Tongue (tissue), 2 donors: ENCODE data around the gene SGMS2. TPM values are rescaled to one million over a fixed set of nuclear protein-coding genes. Genes with fewer than 3 reads are reported as not detected.
A peak's percentile ranks its signal among the peaks of the same experiment; 100 is the strongest.

ENCODE experiments used
- DNase-seq: peaks from one replicate; pipeline ENCODE4 v3.0.0-alpha.2; 2015
- total RNA-seq: library from RNA; depleted of rRNA; stranded (reverse); fragments of >200 nt; gene quantifications from one replicate; pipeline ENCODE4 v1.2.3, GENCODE V29; 2014

Gene SGMS2
- total RNA-seq: 35.3 TPM

DNA sequence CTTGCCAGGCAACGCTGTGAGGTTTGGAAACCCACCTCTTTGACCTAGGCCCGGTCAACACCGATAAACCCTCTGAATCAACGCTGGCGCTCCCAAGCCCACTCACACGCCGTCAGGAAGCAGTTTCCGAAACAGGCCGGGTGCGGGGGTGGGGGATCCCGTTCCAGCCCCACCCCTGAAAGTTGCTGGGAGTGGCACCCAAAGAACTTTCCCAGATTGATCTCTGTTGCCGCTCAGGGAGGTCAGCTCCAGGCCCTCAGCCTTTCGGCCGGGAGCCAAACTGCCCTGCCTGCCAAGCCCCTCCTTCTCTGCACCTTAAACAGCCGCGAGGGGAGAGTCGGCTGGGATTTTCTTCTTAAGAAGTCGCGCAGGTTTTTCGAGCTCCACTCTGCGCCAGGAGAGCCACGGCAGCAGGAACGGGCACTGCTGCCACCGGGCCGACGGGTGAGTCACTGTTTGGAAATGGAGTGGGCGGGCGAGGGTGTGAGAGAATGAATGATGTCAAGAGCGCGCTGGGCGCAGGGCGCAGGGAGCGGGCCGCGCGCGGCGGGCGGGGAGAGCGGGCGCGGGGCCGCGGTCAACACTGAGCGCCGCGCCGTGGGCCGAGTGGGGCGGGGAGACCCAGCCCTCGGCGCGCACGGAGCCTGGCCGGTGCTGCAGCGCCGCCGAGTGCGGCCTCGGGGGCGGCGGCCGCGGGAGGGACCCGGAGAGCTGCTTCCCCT, at the start of gene SGMS2:
TSS of gene SGMS2 (plus strand) at position 583 of the 722 bp plus-strand sequence. CDS start 70,622 bp downstream, outside the sequence.
- peak; percentile 87 for DNase-seq

DNA sequence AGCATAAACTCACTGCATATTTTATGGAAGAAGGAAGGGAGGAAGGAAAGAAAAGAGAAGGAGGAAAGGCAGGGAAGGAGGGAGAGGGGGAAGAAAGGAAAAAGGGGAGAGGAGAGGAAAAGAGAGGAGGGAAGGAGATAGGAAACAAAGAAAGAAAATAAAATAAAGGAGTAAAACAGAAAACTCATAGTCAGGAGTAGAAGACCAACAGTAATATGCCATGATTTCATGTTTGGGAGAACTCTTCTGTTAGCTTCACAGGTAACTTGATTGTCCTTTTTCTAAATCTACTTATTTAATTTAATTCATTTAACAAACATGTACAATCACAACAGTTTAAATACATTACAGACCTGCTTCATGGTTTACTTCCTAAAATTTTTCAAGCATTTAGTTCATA, 46.8 kb upstream of the SGMS2 start:
- no peak for DNase-seq

DNA sequence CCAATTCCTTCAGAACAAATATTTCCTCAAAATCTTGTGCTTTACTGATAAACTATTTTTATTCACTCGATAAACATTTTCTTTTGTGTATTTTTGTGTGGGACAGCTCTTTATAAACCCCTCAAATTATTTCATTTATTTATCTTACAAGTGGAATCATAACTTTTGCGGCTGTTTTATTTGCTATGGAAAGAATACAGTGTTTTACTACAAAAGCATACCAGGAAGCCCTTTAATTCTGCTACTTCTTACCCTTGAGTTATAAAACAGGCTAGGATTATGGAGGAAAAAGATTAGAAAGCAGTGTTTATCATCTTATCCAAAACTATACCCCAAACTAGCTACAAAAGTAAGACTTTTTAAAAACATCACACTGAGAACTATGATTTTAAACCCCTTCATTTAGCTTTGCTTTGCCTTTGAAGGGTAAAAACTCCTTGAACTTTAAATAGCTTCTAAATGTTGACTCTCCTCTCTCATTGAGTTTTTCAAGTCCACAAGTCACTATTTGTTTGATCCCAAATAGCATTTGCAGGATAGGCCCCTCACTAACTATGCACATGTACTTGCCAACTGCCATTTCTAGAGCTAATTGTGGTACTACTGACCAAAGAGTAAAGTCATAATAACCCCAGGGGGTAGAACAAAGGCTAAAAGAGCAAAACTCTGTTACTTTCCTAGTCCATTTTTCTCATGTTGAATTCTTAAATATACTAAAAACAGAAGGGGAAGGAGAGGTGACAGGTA, 45.8 kb upstream of the SGMS2 start:
- DNase-seq: no peak

DNA sequence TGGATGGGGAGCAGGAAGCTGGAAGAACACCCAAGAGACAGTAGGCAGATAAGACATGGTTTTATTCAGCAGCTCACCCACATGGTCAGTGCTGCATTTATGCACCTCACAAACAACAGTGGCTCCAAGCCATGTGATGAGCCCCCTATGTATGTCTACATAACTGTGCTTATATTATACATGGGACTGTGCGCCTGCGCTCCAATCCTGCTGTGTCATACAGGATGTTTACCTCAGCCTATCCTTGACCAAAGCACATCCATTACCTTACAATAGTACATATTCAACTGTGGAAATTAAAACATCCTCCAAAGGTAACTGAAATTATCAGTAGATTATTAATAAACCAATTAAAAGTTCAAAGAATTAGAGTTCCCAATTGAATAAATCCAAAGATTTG, 44.1 kb upstream of the SGMS2 start:
- no peak for DNase-seq

DNA sequence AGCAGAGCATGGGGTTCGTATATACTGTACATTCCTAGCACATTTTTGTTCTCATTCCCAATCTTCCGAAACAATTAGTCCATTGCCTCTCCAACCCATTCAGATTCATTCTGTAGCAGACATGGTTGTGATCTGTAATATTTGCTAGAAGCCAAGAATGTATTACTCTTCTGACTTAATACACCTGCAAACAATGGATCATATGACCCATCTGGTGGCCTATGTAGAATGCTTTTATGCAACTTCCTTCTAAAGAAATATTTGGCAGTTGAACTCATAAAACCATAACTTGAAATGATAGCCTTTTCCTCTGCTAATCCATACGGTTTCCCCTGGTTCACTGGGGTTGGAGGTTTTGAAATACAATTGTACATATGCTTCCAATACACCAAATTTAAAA, 32.8 kb upstream of the SGMS2 start:
- no peak for DNase-seq

DNA sequence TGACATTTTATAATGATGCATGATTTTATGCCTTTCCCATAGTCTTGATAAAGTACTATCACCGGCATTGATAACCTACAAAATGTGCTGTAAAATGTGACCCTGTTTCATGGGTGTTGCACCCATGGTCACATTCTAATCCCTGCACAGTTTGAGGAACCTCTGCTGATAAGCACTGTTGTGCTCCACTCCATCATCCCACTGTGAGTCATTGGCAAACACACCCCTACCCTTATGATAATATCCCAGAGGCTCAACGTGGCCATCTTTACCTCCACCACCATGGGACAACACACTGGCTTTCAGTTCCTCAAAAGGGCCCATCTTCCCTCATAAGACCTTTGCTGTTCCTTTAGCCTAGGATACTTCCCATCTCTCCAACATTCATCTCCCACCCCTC, 32.0 kb upstream of the SGMS2 start:
- no peak for DNase-seq

DNA sequence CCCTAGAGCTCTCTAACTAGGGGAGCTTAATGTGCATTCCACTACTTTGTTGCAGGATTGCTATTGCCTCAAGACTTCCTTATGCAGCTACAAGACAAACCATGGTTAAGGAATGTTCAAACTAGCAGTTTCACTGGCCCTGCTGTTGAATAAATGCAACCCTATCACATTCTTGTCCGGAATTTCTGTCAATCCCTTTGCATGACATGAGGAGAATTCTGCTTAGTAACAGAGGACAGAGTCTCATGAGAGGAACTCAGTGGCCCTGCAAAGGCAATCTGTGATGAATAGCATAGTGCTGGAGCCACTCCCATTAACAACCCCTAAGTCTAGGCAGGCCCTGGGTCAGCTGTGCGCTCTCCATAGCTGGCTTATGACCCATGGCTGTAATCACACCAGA, 30.7 kb upstream of the SGMS2 start:
- DNase-seq: no peak

DNA sequence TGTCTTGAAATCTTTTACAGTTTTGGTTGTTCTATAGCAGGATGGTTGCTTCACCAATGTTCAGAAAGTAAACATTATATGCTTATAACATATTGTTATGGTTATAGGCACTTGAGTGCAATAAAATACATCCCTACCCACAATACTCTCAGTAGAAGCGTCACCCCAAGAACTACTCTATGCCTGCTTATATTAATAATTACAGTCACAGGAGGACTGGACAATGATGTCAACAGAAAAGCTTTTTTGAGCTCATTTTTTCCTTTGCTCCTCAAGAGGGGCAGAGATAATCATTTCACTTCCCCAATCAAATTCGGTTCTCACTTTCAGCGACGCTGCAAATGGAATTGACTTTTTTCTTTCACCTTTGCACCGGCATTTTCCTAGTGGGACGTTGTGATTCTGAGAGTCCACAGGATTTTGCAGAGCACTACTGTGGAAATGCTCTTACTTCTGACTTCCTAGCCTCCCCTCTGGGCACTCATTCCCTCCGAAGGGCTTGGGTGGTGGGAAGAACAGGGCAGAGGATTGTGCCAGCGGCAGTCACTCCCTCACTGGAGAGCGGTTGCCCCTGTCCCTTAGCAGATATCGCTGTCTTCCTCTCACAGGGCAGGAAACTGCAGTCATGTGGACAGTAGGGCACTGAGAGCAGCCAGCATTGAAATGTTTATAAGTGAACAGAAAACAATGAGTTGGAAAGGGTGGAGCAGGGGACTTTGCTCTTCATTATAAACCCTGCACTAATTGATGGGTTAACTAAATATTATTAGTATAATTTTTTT, 24.9 kb upstream of the SGMS2 start:
- no peak for DNase-seq

DNA sequence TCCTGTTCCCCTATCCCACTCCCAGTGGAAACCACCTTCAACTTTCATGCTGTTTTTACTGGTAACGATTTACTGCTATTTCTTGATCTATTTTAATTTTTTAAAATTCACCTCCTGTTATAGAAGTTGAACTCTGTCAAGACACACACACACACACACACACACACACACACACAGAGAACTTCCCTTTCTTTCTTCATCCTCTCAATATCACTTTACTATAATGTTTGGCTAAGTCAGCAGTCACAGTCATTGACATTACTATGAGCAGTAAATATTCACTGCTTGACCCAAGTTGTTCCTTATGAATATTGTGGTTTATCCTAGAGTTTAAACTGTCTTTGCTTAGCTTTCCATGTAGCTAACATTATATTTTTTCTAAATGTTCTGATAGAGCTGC, 24.0 kb upstream of the SGMS2 start:
- no peak for DNase-seq

DNA sequence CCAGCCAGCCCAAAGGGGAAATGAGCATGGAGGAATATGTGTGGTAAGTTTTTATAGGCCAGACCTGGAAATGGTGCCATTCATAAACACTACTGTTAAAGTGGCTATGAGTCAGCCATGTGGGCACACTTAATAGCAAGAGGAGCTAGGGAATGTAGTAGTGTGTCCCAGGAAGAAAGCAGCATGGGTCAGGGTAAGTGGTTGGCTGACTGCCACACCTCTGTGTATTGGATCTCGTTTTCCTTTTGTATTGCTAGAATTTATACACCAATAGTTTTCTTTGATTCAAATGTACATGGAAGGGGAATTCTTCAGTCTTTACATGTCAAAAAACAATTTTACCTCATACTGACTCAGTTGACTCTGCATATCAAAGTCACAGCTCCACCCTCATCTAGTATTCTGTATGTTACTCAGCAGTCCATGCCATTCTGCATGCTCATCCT, 22.9 kb upstream of the SGMS2 start:
- no peak for DNase-seq

DNA sequence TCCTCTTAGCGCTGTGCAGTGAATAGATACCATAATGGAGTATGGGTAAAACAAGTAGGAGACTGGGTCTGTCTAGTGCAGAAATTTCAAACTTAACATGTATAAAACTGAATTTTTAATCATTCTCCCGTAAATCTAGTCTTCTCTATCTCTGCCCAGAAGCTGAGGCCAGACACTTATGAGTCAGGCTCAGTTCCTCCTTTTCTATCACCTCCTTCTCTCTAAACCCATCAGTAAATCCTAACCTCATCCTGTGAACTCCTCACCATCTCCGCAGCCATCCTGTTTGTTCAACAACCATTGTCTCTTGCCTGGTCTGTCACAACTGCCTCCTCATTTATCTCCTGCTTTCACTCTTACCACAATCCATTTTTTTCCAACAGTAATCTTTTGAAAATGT, 19.8 kb upstream of the SGMS2 start:
- DNase-seq: no peak

DNA sequence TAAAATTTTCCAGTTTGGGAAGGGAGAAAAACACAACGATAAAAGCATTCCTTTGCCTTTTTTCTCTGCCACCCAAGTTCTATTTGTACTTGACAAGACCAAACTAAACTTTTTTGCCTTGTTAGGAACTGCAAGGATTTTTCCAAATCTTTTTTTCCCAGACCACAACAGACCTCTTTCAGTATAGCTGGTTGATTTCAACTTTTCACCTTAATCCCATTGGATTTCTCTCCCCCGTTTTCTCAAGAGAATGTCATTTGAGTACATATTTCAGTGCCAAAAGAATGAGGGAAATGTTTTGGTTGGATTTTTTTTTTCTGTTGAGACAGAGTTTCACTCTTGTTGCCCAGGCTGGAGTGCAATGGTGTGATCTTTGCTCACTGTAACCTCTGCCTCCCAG, 18.5 kb upstream of the SGMS2 start:
- DNase-seq: no peak

DNA sequence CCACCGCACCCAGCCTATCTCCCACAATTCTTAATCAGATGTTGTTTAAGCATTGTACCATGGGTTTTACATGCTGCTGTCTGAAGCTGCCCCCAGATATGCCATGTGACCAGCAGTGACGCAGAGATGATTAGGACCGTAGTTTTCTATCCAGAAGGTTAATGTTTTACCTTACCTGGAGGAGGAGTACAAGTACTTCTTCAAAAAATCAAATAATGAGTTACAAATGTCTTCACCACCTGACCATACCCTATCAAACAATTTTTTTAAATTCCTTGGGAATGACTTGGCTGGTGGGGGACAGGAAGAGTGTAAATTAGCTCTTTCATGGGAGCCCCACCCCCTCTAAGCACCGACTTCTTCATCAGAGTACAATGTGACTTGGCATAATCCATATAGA, 16.2 kb upstream of the SGMS2 start:
- no peak for DNase-seq

DNA sequence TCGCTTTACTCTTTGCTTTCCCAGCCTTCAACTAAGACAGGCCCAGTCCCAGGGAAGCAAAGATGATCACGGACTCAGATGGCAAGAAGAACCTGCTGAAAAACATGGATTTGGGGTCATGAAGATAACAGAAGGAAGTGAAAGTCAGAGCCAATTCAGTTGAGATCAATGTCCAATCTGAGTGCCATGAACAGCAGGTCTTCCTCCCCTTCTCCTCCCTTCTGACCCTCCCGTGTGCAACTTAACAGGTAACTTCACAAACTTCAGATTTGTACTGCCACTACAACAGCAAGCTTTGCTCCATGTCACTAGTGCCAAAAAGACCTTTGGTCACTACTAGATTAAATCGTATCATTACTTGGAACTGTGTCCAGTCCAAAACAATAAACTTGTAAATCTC, 15.5 kb upstream of the SGMS2 start:
- no peak for DNase-seq

DNA sequence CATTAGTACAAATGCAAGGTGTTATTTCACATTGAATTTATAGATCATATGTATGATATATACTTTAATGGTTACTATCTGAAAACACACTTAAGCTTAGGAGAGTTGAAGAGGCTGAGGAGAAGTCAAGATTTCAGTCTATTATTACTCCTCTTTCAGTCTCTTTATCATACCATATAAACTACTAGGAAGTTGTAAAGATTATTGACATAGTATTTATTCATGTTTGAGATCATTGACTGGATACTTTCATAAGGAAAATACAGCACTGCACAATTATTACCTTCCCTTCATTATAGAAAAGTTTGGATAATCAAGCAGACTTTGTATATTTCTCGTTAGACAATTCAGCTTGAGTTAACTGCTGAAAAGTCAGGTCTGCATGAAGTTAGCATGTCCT, 10.0 kb upstream of the SGMS2 start:
- DNase-seq: no peak

DNA sequence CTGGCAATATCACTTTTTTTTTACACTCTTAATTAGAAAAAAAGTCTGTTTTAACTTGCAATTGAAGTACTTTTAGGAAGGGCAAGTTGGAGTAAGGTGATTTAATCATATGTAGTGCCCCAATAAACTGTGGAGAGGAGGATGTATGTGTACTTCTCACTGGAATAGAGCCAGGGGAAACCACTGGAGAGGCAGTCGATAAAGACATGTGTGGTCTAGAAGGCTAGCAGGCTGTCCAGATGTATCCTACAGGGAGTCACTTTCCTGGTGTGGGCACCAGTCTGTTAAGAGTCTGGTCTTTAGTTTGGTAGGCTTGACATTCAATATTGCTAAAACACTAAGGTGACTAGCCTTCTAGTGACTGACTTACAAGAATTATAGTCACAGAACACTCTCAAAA, 9.6 kb upstream of the SGMS2 start:
- DNase-seq: no peak

DNA sequence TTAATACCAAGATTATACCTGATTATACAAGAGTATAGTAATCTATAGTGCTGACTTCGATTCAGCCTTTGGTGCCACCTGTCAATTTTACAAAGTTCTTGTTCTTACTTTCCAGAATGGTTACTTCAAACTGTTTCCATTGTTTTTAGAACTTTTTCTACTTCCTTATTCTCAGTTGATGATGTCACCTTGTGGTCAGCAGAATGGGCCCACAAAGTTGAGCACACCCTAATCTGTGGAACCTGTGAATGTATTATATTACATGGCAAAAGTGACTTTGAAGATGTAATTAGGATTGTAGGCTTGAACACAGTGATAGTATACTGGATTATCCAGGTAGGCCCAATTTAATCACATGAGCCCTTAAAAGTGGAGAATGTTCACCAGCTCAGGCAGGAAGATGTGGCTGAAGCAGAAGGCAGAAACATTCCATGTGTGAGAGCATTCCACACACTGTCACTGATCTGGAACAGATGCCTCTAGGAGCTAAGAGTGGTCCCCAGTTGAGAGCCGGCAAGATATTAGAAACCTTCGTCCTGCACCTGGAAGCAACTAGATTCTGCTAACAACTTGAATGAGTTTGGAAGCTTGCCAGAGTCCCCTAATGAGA, 6.3 kb upstream of the SGMS2 start:
- DNase-seq: no peak

DNA sequence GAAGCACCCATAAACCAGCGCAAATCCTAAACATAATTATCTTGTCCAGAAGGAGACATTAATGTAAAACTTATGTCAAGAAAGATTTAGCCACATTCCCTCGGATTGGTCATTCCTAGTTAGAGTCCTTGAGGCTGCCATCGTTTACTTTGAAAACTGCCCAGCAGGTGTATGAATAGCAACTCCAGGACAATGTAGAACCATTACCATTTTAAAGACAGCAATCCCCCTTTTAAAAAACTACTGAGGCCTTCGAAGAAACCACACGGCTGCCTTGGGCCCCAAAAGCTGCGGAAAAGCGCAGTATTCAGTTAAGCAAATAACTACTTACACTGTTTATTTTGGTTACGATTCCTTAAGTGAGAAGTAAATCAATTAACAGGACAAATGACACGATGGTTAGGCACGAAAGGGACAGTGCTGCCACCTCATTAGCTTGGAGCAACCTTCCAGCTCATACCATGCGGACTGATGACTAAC, 822 bp upstream of the SGMS2 start:
- DNase-seq: no peak

DNA sequence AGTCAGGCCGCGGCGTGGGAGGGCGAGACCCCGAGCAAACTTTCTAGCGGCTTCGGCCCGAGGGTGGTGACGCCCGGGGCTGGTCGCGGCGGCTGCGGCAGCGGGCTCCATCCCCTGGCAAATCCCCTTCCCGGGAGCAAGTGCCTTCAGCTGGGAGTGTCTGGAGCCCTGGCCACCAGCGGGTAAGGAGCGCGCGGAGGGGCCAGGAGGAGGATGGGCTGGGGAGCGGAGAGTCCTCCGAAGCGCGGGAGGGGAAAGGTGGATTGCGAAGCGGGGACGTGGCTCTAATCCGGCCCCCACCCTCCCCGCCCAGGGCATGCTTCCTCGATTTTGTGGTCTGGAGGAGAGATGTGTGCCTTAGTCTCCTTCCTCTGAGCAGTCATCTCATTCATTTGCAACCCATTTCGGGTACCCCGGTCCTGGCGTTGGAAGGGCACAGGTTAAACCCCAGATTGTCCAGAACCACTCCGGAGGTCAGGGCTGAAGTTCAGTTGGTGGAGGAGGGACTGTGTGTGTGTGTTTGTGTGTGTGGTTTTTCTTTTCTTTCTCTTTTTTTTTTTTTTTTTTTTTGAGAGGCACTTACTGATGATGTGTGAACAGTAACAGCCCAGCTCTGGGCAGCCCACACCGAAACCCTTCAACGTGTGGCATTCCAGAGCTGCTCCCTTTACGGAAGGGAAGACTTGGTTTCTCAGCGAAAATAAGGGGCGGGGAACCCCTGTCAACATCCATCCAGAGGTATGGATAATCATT, 516 bp downstream of the SGMS2 start:
- DNase-seq: peak; percentile 64

DNA sequence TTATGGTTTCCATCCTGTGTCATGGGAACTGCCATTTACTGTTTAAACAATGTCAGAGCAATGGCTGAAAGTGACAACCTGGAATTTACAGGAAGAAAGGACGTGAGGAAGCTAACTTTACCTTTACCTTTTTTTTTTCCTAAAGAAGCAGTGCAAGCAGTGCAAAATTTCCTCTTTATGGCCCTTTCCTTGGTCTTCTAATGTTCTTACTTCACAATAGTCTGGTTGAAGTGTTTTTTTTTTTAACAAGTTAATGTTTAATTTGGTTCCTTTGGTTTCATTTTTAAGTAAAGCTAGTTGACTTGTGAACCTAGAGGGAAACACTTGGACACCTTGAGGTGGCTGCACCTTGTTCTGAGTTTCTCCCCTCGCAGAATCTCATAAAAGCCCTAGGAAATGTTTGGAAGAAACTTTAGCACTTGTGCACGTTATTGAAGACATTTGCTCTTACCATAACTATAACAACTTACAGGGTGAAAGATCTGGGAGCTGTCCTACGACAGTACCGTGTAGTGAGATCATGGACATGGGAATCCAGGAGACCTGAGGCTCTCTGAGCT, 1.8 kb downstream of the SGMS2 start:
- no peak for DNase-seq

DNA sequence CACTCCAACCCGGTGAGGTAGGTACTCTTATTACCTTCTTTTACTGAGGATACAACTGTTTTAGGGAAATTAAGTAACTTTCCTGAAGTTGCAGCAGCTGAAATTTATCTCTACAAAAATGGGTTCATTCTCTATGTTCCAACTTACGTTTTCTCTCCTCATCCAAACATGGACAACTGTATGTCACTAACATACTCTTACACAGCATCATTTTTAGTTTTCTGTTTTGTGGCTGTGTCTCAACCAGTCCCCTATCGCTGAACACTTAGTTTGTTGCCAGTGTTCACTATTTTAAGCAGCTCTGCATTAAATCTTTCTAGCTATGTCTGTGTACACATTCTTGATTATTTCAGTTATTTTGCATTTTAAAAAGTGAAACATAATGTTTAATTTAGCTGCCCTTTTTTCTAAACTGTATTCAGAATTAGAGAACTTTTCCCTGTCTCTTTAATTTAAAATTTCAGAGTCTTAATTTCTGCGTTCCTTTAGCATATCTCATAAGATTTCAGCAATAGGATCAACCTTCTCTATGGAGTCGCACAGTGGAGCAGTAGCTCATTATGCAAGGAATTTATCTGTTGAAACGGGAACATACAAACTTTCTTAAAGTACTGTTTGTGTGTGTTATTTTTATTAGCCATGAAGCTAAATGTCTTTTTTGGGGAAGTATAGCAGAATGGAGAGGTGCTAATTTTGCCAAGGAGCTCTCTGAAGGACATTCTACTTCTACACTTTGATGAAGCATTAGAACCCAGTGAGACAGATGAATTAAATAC, 3.8 kb downstream of the SGMS2 start:
- no peak for DNase-seq
